Left lobe of liver (tissue), 2 donors: ENCODE measurements around the gene ABCC6. TPM values are rescaled to one million over a fixed set of nuclear protein-coding genes. Genes with fewer than 3 reads are reported as not detected.
"Not testable (repeated sequence)": the region's sequence is repeated elsewhere in the genome, so short reads cannot be mapped to it uniquely, and the experiment has no call there.

ENCODE experiments used
- ATAC-seq: fragments of 200-7000 bp; cut with Tn5 transposase; one replicate; pipeline ENCODE4 v1.9.1; 2020; ENCODE audit warnings: mild to moderate bottlenecking, moderate library complexity
- DNase-seq: peaks from one replicate; pipeline ENCODE4 v3.0.0-alpha.2; 2020; ENCODE audit warnings: low spot score
- total RNA-seq: library from RNA; stranded (reverse); gene quantifications from one replicate; pipeline ENCODE4 v1.2.1, GENCODE V29; 2021
- donor health status: DM: no; HTN: no; CAD: no; lungs with moderate emphysema.
- donor health status: DM: no; HTN: yes; CAD: no.

ABCC6 gene
- total RNA-seq, 1 donor from 2014 or later = 128 TPM

DNA sequence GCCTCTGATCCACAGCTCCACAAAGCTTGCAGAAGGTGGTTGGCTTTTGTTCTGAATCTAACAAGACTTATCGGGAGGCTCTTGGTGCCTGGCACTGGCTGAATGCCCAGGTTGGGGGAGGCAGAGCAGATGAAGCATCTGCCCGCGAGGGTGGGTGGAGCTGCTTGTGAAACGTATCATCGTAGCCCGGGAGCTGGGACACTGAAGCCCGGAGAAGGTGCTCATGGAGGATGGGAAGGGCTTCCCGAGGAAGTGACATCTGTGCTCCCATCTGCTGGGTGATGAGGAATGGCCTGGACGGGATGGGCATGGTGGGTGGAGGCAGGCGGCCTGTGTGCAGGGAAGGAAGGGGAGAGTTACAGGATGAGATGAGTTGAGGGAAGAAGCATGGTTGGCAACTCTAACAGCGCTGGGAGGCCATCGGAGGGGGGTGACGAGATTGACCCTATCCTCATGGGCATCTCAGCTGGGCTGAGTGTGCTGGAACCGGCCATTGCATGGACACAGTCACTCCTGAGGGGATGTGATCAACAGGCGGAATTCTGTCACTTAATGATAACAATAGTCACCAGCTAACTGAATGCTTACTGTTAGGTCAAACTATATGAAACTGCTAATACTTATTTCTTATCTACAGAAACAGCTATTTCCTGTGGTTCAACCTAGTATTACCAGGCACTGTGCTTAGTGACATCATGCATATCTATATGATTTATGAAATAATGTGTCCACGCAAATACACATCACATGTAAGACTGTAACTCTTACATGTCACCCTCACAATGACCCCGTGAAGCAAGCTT, 102.7 kb downstream of the ABCC6 start:
- no peak for DNase-seq
- no peak for ATAC-seq

GRCh38 chr16:16120044-16120381, 103.3 kb downstream of the ABCC6 start:
- DNase-seq (no peak), ATAC-seq (no peak)

GRCh38 chr16:16118337-16118736, 105.0 kb downstream of the ABCC6 start:
- ATAC-seq = no peak
- DNase-seq = no peak

GRCh38 chr16:16116841-16117240, 106.5 kb downstream of the ABCC6 start:
- ATAC-seq (no peak), DNase-seq (no peak)

DNA sequence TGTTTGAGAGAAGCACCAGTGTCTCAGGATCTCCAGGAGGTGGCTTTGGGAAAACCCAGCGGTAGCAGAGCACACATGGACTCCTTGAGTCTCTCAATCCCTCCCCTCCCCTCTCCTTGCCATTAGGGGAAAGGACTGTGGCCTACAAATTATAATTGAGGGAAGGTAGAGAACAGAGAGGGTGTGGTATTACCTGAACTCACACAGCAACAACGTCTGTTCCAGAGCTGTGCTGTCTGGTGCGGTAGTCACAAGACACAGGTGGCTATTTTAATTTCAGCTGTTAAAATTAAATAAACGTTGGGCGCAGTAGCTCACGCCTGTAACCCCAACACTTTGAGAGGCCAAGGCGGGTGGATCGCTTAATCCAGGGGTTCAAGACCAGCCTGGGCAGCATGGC, 110.2 kb downstream of the ABCC6 start:
- no peak for DNase-seq
- no peak for ATAC-seq

GRCh38 chr16:16112450-16113053, 110.7 kb downstream of the ABCC6 start:
- ATAC-seq (no peak), DNase-seq (no peak)

DNA sequence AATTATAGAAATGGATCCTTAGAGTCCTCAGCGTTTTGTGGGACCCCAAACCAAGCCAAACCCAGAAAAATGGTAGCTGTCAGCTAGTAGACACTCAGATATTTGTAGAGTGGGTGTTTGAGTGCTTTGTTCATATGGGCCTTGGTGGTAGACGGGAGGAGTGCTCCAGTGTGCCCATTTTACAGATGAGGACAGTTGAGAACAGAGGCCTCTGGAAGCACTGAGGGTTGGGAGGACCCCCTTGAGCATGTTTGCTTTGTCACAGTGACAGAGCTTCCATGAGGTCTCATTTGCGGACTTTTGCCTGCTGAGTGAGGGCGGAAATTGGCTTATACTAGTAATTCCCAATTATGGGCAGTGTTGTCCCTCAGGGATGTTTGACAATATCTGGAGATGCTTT, 111.7 kb downstream of the ABCC6 start:
- ATAC-seq = no peak
- no peak for DNase-seq

GRCh38 chr16:16110111-16110490, 113.2 kb downstream of the ABCC6 start:
- no peak for ATAC-seq
- no peak for DNase-seq

DNA sequence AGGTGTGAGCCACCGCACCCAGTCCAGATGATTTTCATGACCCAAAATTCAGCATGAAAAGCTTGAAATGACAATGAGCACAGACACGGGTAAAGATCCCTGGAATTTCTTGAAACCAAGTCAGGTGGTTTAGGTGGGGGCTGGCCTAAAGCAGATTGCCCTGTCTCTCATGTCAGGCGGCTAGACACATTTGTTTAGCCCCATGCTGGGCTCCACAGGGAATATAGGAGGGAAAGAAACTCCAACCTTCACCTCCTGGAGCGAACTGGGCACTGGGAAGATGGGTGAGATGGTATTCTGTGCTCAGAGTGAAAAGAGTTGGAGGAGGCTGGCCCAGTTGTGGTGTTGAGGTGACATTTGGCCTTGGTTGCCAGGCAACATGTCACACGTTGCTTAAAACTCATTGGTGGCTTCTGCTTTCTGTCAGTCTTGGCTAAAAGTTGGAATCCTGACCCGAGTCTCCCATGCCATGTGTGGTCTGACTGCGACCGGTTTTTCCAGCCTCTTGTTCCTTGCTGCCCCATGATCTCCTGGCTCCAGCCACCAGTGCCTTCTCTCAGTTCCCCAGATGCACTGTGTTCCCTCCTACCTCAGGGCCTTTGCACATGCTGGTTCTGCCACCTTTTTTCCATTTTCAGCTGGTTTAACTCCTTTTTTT, 113.7 kb downstream of the ABCC6 start:
- ATAC-seq (no peak), DNase-seq (no peak)

DNA sequence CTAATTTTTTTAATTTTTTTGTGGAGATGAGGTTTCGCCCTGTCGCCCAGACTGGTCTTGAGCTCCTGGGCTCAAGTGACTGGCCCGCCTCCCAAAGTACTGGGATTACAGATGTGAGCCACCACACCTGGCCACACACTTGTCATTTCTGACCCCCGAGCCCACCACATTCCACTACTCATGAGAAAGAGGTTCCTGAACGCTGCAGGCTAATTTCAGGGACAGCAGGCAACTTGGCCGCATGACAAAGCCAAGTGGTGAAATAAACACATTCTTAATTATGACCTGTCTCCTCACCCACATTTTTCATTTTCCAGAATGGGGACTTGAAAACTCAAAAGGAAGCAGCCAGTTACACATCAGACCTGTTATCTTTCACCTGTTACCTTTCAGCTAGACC, 114.5 kb downstream of the ABCC6 start:
- DNase-seq (no peak), ATAC-seq (no peak)

DNA sequence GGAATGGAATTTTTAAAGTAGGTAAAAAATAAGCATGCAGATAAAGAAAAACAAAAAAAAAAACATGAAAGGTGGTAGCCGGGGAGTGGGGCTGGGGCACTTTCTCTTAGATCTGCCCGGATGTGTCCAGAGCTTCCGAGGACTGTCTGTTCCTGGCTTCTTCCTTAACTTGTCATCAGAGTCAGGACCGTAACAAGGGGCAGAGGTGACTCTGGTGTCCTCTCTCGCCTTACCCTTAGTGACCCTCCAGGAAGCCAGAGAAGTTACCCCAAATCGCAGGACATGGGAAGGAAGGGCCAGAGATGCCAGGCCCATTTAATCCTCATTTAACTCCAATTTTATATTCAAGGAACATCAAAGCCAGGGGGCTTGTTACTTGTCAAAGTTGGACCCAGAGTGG, 115.5 kb downstream of the ABCC6 start:
- DNase-seq (no peak), ATAC-seq (peak; percentile 22)

DNA sequence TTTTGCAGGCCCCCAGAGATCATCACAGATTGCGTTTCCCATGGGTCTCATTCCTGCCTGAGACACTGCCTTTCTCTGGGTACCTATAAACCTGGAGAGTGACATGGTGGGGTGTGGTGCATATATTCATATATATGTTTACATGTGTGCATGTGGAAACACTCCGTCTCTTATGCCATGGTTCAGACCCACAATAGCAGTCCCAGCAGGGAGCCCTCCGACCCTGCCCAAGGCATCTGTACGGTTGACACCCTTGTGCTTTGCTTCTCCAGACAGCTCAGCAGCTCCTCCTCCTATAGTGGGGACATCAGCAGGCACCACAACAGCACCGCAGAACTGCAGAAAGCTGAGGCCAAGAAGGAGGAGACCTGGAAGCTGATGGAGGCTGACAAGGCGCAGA, 116.8 kb downstream of the ABCC6 start:
- DNase-seq (no peak), ATAC-seq (no peak)

GRCh38 chr16:16105646-16106045, 117.6 kb downstream of the ABCC6 start:
- ATAC-seq = no peak

GRCh38 chr16:16104804-16105141, 118.5 kb downstream of the ABCC6 start:
- DNase-seq, ATAC-seq: not testable (repeated sequence)

More at GRCh38 chr16:16105646-16106045, 117.6 kb downstream of the ABCC6 start:
- no peak for DNase-seq

DNA sequence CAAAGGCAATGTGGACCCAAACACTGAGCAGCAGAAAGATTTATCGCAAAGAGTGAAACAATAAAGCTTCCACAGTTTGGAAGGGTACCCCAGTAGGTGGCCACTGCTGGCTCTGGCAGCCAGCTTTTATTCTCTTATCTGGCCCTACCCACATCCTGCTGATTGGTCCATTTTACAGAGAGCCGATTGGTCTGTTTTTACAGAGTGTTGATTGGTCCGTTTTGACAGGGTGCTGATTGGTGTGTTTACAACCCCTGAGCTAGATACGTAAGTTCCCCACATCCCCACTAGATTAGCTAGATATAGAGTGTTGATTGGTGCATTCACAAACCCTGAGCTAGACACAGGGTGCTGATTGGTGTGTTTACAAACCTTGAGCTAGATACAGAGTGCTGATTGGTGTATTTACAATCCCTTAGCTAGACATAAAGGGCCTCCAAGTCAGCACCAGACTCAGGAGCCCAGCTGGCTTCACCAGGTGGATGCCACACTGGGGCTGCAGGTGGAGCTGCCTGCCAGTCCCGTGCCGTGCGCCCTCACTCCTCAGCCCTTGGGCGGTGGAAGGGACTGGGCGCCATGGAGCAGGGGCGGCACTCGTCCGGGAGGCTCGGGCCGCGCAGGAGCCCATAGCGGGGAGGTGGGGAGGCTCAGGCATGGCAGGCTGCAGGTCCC, 119.0 kb downstream of the ABCC6 start:
- ATAC-seq, DNase-seq: not testable (repeated sequence)

DNA sequence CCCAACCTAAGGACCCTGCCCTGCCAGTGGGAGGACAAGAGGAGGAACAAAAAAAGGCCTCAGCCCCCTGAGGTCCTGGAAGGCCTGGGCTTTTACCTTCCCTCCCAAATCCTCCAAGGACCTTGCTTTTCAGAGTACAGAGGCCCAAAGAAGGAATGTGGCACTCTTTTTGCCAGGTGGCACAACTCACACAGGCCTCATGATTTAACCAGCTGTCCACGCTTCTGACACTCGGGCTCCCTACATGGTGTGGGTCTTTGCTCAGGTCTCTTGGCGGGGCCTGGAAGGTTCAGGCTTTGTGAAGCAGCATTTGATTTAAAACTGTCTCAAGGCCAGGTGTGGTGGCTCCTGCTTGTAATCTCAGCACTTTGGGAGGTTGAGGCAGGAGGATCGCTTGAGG, 120.6 kb downstream of the ABCC6 start:
- DNase-seq (no peak), ATAC-seq (no peak)

DNA sequence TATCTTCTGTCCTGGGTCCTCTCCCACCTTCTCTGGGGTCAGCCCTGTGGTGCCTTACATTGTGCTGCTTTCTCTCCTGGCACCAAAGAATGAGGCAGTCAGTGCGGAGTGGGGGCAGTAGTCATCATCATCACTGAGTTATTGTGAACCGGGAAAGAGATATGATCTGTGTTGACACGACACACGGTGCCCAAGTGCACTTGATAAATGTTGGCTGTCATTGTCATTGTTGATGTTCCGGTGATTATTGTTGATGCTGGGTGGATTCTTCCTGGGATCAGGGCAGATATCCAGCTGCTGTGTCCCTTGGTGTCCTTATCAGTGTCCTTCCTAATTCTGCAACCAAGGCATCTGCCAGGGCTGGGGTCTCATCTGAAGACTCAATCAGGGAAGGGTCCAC, 121.7 kb downstream of the ABCC6 start:
- DNase-seq (no peak), ATAC-seq (no peak)

DNA sequence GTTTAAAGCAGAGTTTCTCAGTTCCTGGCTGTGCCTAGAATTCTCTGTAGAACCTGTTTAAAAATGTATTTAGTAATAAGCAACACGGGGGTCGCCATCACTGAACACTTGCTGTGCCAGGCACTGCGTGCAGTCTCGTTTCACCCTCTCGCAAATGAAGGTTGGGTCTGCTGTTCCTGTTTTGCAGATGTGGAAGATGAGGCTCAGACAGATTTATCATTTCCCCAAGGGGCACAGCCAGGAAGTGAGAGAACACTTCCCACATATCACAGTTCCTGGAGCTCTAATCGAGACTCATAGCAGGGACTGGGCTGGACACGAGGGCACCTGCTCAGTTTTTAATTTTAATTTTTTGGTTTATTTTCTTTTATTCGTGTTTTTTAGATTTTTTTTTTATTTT, 122.7 kb downstream of the ABCC6 start:
- no peak for ATAC-seq
- DNase-seq = no peak

DNA sequence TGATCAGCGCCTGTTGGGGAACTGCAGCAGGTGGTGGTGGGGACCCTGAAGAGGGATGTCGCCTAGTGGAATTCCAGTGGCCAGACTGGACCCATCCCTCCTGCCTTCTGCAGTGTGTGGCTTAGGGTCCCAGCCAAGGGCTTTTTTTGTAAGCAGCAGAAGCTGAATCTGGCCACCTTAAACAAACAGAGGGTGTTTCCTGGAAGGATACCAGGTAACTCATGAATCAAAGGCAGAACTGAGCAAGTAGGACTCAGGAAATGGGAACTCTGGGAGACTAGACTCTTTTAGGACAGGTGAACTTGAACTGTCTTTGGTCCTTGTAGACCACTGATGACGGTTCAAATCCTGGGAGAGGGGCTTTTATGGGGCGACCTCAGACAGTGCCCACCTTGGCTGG, 124.0 kb downstream of the ABCC6 start:
- no peak for ATAC-seq
- DNase-seq = no peak
